Stimulated activated CD8-positive, alpha-beta memory T cell treated with anti-CD3 and anti-CD28 coated beads, Interleukin-4, amount 100 ng/mL, for 1 hour (primary cell): Measurements from ENCODE around the gene LRRN4.
"Not testable (repeated sequence)": the region's sequence is repeated elsewhere in the genome, so short reads cannot be mapped to it uniquely, and the experiment has no call there.

Experiments used
- DNase-seq, 2 donors: peaks; one replicate each; pipeline ENCODE4 v3.0.0-alpha.2; 2020; ENCODE audit warnings: low read depth in 2 of 2, low spot score in 1 of 2

Gene LRRN4

GRCh38 chr20:6060213-6060612 lies 6.4 kb upstream of the LRRN4 start:
- DNase-seq = no peak

- DNase-seq = no peak
Observed at GRCh38 chr20:6058684-6059295, 4.9 kb upstream of the LRRN4 start.

GRCh38 chr20:6057691-6058090 lies 3.8 kb upstream of the LRRN4 start:
- DNase-seq = no peak

- DNase-seq = no peak
Observed at GRCh38 chr20:6057139-6057538, 3.3 kb upstream of the LRRN4 start.

- DNase-seq = no peak
Observed at GRCh38 chr20:6055981-6056569, 2.2 kb upstream of the LRRN4 start.

GRCh38 chr20:6055161-6055783 lies 1.4 kb upstream of the LRRN4 start:
- DNase-seq = no peak

GRCh38 chr20:6054689-6055051 lies 810 bp upstream of the LRRN4 start:
- not testable (repeated sequence) for DNase-seq

- DNase-seq = no peak
Observed at GRCh38 chr20:6053064-6053775, 640 bp downstream of the LRRN4 start.

- DNase-seq = no peak
Observed at GRCh38 chr20:6051505-6051904, 2.4 kb downstream of the LRRN4 start.

- no peak for DNase-seq
Observed at GRCh38 chr20:6048391-6048790, 5.5 kb downstream of the LRRN4 start.

GRCh38 chr20:6046432-6046831 lies 7.4 kb downstream of the LRRN4 start:
- DNase-seq = no peak

- no peak for DNase-seq
Observed at GRCh38 chr20:6045566-6045965, 8.3 kb downstream of the LRRN4 start.

- no peak for DNase-seq
Observed at GRCh38 chr20:6044115-6044514, 9.7 kb downstream of the LRRN4 start.

- no peak for DNase-seq
Observed at GRCh38 chr20:6041808-6042265, 12.0 kb downstream of the LRRN4 start.

- no peak for DNase-seq
Observed at GRCh38 chr20:6040958-6041807, 12.7 kb downstream of the LRRN4 start.

- no peak for DNase-seq
Observed at GRCh38 chr20:6040540-6040939, 13.3 kb downstream of the LRRN4 start.

- no peak for DNase-seq
Observed at GRCh38 chr20:6039766-6040165, 14.1 kb downstream of the LRRN4 start.

GRCh38 chr20:6038256-6038655 lies 15.6 kb downstream of the LRRN4 start:
- no peak for DNase-seq

- no peak for DNase-seq
Observed at GRCh38 chr20:6037082-6037481, 16.8 kb downstream of the LRRN4 start.

- DNase-seq = no peak
Observed at GRCh38 chr20:6036213-6036612, 17.6 kb downstream of the LRRN4 start.
